ENCODE results near the gene RANBP3L.

DNA sequence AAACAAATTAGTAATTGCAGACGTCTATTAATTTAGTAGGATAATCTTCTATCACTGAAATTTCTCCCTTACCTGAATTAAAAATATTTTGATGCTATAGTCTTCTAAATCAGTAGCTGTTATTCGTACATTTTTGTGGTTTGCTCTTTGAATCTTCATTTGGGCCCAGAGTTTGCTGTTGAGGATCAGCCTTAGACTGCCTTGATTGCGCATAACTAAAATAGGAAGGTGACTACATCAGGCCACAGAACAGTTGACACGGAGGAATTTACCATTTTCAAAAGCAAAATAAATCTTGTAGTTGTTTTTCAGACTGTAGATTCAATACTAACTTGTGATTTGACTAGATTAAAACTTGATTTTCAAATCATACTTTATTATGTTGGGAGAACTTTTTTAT, 48.1 kb downstream of the RANBP3L start:
- no peak for TF ChIP-seq CTCF (conservative IDR thresholded peaks at IDR 0.05; ENCODE audit: low read depth in 2 of 2)
- no peak for TF ChIP-seq POLR2AphosphoS5 (IDR thresholded peaks at IDR 0.05; ENCODE audit: low read depth)
- no peak for TF ChIP-seq EZH2 (IDR thresholded peaks at IDR 0.05; ENCODE audit: low read depth, unreplicated experiment)
- no peak for TF ChIP-seq CREB1 (CRISPR knock-in tag; IDR thresholded peaks at IDR 0.05; ENCODE audit: low read depth)
- TF ChIP-seq EZH2phosphoT487 (IDR thresholded peaks at IDR 0.05; ENCODE audit: unreplicated experiment): no peak
- no peak for TF ChIP-seq ETS1 (IDR thresholded peaks at IDR 0.05)
- TF ChIP-seq, protein P1, sequence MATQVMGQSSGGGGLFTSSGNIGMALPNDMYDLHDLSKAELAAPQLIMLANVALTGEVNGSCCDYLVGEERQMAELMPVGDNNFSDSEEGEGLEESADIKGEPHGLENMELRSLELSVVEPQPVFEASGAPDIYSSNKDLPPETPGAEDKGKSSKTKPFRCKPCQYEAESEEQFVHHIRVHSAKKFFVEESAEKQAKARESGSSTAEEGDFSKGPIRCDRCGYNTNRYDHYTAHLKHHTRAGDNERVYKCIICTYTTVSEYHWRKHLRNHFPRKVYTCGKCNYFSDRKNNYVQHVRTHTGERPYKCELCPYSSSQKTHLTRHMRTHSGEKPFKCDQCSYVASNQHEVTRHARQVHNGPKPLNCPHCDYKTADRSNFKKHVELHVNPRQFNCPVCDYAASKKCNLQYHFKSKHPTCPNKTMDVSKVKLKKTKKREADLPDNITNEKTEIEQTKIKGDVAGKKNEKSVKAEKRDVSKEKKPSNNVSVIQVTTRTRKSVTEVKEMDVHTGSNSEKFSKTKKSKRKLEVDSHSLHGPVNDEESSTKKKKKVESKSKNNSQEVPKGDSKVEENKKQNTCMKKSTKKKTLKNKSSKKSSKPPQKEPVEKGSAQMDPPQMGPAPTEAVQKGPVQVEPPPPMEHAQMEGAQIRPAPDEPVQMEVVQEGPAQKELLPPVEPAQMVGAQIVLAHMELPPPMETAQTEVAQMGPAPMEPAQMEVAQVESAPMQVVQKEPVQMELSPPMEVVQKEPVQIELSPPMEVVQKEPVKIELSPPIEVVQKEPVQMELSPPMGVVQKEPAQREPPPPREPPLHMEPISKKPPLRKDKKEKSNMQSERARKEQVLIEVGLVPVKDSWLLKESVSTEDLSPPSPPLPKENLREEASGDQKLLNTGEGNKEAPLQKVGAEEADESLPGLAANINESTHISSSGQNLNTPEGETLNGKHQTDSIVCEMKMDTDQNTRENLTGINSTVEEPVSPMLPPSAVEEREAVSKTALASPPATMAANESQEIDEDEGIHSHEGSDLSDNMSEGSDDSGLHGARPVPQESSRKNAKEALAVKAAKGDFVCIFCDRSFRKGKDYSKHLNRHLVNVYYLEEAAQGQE (IDR thresholded peaks at IDR 0.05; ENCODE audit: unreplicated experiment): no peak
- no peak for TF ChIP-seq NANOG (IDR thresholded peaks at IDR 0.05; ENCODE audit: borderline replicate concordance)

All from GM23338 (cell line).